GM12878 (cell line): ENCODE measurements around the gene RCL1. TPM values are rescaled to one million over a fixed set of nuclear protein-coding genes. Genes with fewer than 3 reads are reported as not detected.

Source experiments
- ATAC-seq: fragments of 200-7000 bp; cut with Tn5 transposase; 3 replicates; pipeline ENCODE4 v1.9.1; 2020; ENCODE audit warnings: mild to moderate bottlenecking, moderate library complexity
- BruUV-seq: library from RNA; stranded (reverse); fragments of 400-500 nt; replicated peaks from 2 replicates; lab custom pipeline; 2021; lab: Mats Ljungman, UMichigan
- CTCF ChIA-PET: fragments of 300-600 bp; sonication (Branson Sonifier 250); formaldehyde crosslinking; extraction: SDS; loops from one replicate; lab custom pipeline; 2021; ENCODE audit warnings: inconsistent platforms; lab: Yijun Ruan, JAX
- POLR2A ChIA-PET: fragments of 350-600 bp; formaldehyde crosslinking; extraction: SDS; loops from one replicate; lab custom pipeline; 2021; ENCODE audit warnings: inconsistent platforms; lab: Charles Lee
- RAD21 ChIA-PET: fragments of 300-600 bp; sonication (Branson Sonifier 250); formaldehyde crosslinking; loops from one replicate; lab custom pipeline; 2023; ENCODE audit warnings: antibody characterized with exemption; ENCODE audit not compliant: unreplicated experiment; lab: Charles Lee
- SMC1A ChIA-PET: fragments of 300-600 bp; sonication (Branson Sonifier 250); formaldehyde crosslinking; loops from one replicate; lab custom pipeline; 2023; ENCODE audit not compliant: unreplicated experiment, uncharacterized antibody; lab: Charles Lee
- DNase-seq: peaks from one replicate; pipeline ENCODE4 v3.0.0-alpha.2; 2011; ENCODE audit warnings: low read depth, low spot score
- FAIRE-seq: peaks from 3 replicates; lab custom pipeline; 2011; peaks lifted over from hg19 to GRCh38; lab: Jason Lieb, UNC
- H2AFZ ChIP-seq: 2 replicates; pipeline ENCODE4 v1.6.0; 2011; ENCODE audit warnings: low read depth, low read length, control low read depth; ENCODE audit not compliant: control insufficient read depth
- H3K27ac ChIP-seq: 2 replicates; pipeline ENCODE4 v1.5.1; 2011; ENCODE audit warnings: control low read depth; ENCODE audit not compliant: control insufficient read depth, insufficient read depth
- H3K27me3 ChIP-seq, 2 experiments: replicated peaks in 1 of 2; 2 replicates each; pipeline versions ENCODE4 v1.6.0 to v1.6.1; 2011; ENCODE audit warnings: low read length in 1 of 2; ENCODE audit not compliant: control insufficient read depth in 2 of 2, insufficient read depth in 2 of 2
- H3K36me3 ChIP-seq, 2 experiments: 2 replicates each; pipeline ENCODE4 v1.5.1; 2011; ENCODE audit warnings: low read length in 1 of 2; ENCODE audit not compliant: control insufficient read depth in 2 of 2, insufficient read depth in 2 of 2
- H3K4me1 ChIP-seq: 2 replicates; pipeline ENCODE4 v1.6.1; 2011; ENCODE audit warnings: mild to moderate bottlenecking, low read length, moderate library complexity, mixed read lengths; ENCODE audit not compliant: control insufficient read depth, insufficient read depth
- H3K4me2 ChIP-seq: 2 replicates; pipeline ENCODE4 v1.6.0; 2011; ENCODE audit warnings: control low read depth; ENCODE audit not compliant: control insufficient read depth, insufficient read depth
- H3K4me3 ChIP-seq: fragments of 200-600 bp; sonication (generic); 2 replicates; pipeline ENCODE4 v1.5.1; 2016
- H3K79me2 ChIP-seq: 2 replicates; pipeline ENCODE4 v1.6.0; 2011; ENCODE audit warnings: low read length; ENCODE audit not compliant: control insufficient read depth, insufficient read depth
- H3K9ac ChIP-seq: 2 replicates; pipeline ENCODE4 v1.8.0; 2011; ENCODE audit warnings: low read length, control low read depth, mixed read lengths; ENCODE audit not compliant: control insufficient read depth, insufficient read depth
- H3K9me3 ChIP-seq: replicated peaks from 3 replicates; pipeline ENCODE4 v1.5.1; 2011; ENCODE audit warnings: mild to moderate bottlenecking, low read length; ENCODE audit not compliant: control insufficient read depth, insufficient read depth
- H4K20me1 ChIP-seq: 2 replicates; pipeline ENCODE4 v1.6.0; 2011; ENCODE audit not compliant: control insufficient read depth, insufficient read depth
- BCL11A ChIP-seq: IDR thresholded peaks from 2 replicates; pipeline ENCODE4 v1.6.1; 2011; ENCODE audit warnings: low read depth, low read length
- EGR1 ChIP-seq, 2 experiments: IDR thresholded peaks; 1 replicate in 1 of 2; 2 replicates in 1 of 2; pipeline ENCODE4 v1.6.1; 2011 to 2012; ENCODE audit warnings: low read depth in 2 of 2, low read length in 2 of 2, borderline replicate concordance in 1 of 2, mild to moderate bottlenecking in 1 of 2, moderate library complexity in 1 of 2
- IKZF1 ChIP-seq: fragments of 450-650 bp; conservative IDR thresholded peaks from 2 replicates; pipeline ENCODE4 v1.6.1; 2017; ENCODE audit warnings: antibody characterized with exemption, mild to moderate bottlenecking
- JUNB ChIP-seq: IDR thresholded peaks from 2 replicates; pipeline ENCODE4 v1.6.1; 2016; ENCODE audit warnings: antibody characterized with exemption, mild to moderate bottlenecking
- RCOR1 ChIP-seq: conservative IDR thresholded peaks from 2 replicates; pipeline ENCODE4 v1.6.1; 2012; ENCODE audit warnings: low read depth, low read length, improper control_type of control experiment
- RELA ChIP-seq: fragments of 450-650 bp; IDR thresholded peaks from 2 replicates; pipeline ENCODE4 v1.8.0; 2014; ENCODE audit warnings: borderline replicate concordance; ENCODE audit not compliant: partially characterized antibody
- SIX5 ChIP-seq: IDR thresholded peaks from 2 replicates; pipeline ENCODE4 v1.6.1; 2011; ENCODE audit warnings: mild to moderate bottlenecking, low read depth, low read length, moderate library complexity; ENCODE audit not compliant: severe bottlenecking
- SMAD1 ChIP-seq: fragments of 450-650 bp; IDR thresholded peaks from 2 replicates; pipeline ENCODE4 v1.6.1; 2018; ENCODE audit warnings: mild to moderate bottlenecking, low read depth; ENCODE audit not compliant: partially characterized antibody
- TARDBP ChIP-seq: IDR thresholded peaks from 2 replicates; pipeline ENCODE4 v1.6.1; 2016; ENCODE audit warnings: borderline replicate concordance
- ZZZ3 ChIP-seq: IDR thresholded peaks from 2 replicates; pipeline ENCODE4 v1.6.1; 2011; ENCODE audit warnings: low read depth; ENCODE audit not compliant: control insufficient read depth, insufficient read length
- WGBS: methylation state at CpG from one replicate; pipeline ENCODE4 v1.1.6; 2016; ENCODE audit warnings: low lambda C conversion rate; ENCODE audit not compliant: insufficient replicate concordance, insufficient coverage; ENCODE audit errors: missing lambda C conversion rate; 5-methylcytosine and 5-hydroxymethylcytosine counted together
- in situ Hi-C: fragments of 300-500 bp; cut with MboI; formaldehyde crosslinking; loops from 9 replicates; pipeline ENCODE4 v1.14.3; 2018; ENCODE audit warnings: mixed read lengths
- intact Hi-C: fragments of 100-400 bp; cut with micrococcal nuclease; formaldehyde crosslinking; loops from one replicate; pipeline ENCODE4 v1.14.2; 2022; ENCODE audit not compliant: unreplicated experiment
- polyA plus RNA-seq, 11 experiments: library from polyadenylated mRNA; depleted of rRNA in 4 of 11; unstranded in 6 of 11; stranded (reverse) in 5 of 11; fragments of >200 nt; fragmentation: Nextera tagmentation in 4 of 11; fragmentation: Illumina TruSeq in 1 of 11; extraction: Ambion mirVana in 4 of 11; extraction: Trizol in 1 of 11; gene quantifications; 1 replicate in 1 of 11; 2 replicates in 10 of 11; pipeline versions ENCODE4 v1.2.1 to v1.2.3, GENCODE V29; 2011 to 2016; ENCODE audit warnings: inconsistent platforms in 2 of 11, missing spikeins in 2 of 11, low read depth in 1 of 11
- total RNA-seq, 4 experiments: library from RNA; depleted of rRNA in 3 of 4; stranded (reverse); fragments of >200 nt in 3 of 4; fragmentation: Illumina TruSeq in 1 of 4; extraction: Trizol in 1 of 4; gene quantifications; 2 replicates each; pipeline versions ENCODE4 v1.2.1 to v1.2.3, GENCODE V29; 2013 to 2021
- TF ChIP-seq, protein P1 (sequence below): fragments of 450-650 bp; IDR thresholded peaks from 2 replicates; pipeline ENCODE4 v1.6.1; 2017; ENCODE audit warnings: mild to moderate bottlenecking, low read depth, inconsistent platforms; ENCODE audit not compliant: poor library complexity, severe bottlenecking
- TF ChIP-seq, protein P2 (sequence below): IDR thresholded peaks from 2 replicates; pipeline ENCODE4 v1.6.1; 2011; ENCODE audit warnings: mild to moderate bottlenecking, low read depth, low read length, moderate library complexity; ENCODE audit not compliant: insufficient replicate concordance
- TF ChIP-seq, protein P3 (sequence below): fragments of 150-350 bp; IDR thresholded peaks from 2 replicates; pipeline ENCODE4 v1.6.1; 2014; ENCODE audit warnings: mild to moderate bottlenecking, low read depth, low read length

Gene RCL1
- total and polyA plus RNA-seq, 10 of the 15 experiments (the other 5 are each of a cell fraction or from before 2014, with no cell fraction given) = 21.1 to 46.8 (median 30.5) TPM

DNA sequence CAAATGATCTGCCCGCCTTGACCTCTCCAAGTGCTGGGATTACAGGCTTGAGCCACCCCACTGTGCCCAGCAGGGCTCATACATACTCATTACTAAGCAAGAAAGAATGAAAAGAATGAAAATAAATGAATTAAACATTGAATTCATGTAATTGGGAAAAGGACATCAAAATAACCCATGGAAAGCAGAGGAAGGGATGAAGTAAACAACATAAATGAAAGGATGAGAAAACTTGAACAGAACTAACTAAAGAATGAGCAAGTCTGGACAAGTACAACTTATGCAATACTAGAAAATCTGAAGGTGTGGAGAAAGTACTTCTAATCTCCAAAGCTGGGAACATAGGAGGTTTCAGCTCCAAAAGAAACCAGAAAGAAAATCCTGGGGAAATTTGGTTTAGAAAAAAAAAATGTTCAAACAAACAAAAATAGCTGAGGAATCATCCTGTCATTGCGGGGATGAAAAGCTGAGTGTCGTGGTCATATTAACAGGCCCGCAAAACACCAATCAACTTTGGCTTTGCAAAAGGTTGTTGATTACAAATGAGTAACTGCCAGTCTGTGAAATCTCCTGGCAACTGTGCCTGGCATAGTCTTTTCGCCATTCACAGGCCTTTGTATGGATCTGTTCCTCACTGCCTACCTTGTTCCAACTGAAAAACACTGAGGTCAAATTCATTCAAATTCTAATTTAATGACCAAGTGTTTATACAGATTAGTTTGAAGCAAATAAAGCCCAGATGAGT, 49.4 kb upstream of the RCL1 start:
- Histone ChIP-seq H3K4me1 (peaks cover 8% of the 10 kb centered on the region), H3K4me2 (no peak overlapping the region), H4K20me1 (no peaks in the 10 kb centered on the region), H3K79me2 (peaks cover 26% of the 10 kb centered on the region), H3K36me3 (no peaks in the 10 kb centered on the region), H3K9me3 (no peaks in the 10 kb centered on the region), H3K4me3 (no peak overlapping the region), H3K27me3 (no peaks in the 10 kb centered on the region), H2AFZ (no peak overlapping the region), H3K9ac (no peak overlapping the region), H3K27ac (no peak overlapping the region)
- 79% methylated on average over 5 of the region's 5 CpGs for WGBS
- SMC1A ChIA-PET = interaction anchor here (1.1 to 1.4 kb wide), 2 partner anchors 11 to 17 kb away, joined by 3 to 5 read pairs; no protein-coding TSS in a partner anchor
- no peak for ATAC-seq
- intact Hi-C loops = loop anchor here (5.0 kb wide), 2 partner anchors 694 to 849 kb away; partner anchors contain the start of gene PLGRKT
- no peak for DNase-seq
- POLR2A ChIA-PET = interaction anchor here (0.8 kb wide), 1 partner anchor 1356 kb away, joined by 3 read pairs; no protein-coding TSS in a partner anchor
- in situ Hi-C loops = no loop called here
- TF ChIP-seq, protein P1, sequence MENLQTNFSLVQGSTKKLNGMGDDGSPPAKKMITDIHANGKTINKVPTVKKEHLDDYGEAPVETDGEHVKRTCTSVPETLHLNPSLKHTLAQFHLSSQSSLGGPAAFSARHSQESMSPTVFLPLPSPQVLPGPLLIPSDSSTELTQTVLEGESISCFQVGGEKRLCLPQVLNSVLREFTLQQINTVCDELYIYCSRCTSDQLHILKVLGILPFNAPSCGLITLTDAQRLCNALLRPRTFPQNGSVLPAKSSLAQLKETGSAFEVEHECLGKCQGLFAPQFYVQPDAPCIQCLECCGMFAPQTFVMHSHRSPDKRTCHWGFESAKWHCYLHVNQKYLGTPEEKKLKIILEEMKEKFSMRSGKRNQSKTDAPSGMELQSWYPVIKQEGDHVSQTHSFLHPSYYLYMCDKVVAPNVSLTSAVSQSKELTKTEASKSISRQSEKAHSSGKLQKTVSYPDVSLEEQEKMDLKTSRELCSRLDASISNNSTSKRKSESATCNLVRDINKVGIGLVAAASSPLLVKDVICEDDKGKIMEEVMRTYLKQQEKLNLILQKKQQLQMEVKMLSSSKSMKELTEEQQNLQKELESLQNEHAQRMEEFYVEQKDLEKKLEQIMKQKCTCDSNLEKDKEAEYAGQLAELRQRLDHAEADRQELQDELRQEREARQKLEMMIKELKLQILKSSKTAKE = no peak
- TF ChIP-seq RELA (no peak), IKZF1 (no peak), ZZZ3 (no peak), RCOR1 (no peak), EGR1 (IDR thresholded peaks at IDR 0.05; ENCODE audit: borderline replicate concordance in 1 of 2, low read depth in 2 of 2, low read length in 2 of 2) (no peak), JUNB (no peak), TARDBP (no peak), BCL11A (no peak), SIX5 (no peak), SMAD1 (no peak)
- TF ChIP-seq, protein P2, sequence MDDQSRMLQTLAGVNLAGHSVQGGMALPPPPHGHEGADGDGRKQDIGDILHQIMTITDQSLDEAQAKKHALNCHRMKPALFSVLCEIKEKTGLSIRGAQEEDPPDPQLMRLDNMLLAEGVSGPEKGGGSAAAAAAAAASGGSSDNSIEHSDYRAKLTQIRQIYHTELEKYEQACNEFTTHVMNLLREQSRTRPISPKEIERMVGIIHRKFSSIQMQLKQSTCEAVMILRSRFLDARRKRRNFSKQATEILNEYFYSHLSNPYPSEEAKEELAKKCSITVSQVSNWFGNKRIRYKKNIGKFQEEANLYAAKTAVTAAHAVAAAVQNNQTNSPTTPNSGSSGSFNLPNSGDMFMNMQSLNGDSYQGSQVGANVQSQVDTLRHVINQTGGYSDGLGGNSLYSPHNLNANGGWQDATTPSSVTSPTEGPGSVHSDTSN = no peak
- TF ChIP-seq, protein P3, sequence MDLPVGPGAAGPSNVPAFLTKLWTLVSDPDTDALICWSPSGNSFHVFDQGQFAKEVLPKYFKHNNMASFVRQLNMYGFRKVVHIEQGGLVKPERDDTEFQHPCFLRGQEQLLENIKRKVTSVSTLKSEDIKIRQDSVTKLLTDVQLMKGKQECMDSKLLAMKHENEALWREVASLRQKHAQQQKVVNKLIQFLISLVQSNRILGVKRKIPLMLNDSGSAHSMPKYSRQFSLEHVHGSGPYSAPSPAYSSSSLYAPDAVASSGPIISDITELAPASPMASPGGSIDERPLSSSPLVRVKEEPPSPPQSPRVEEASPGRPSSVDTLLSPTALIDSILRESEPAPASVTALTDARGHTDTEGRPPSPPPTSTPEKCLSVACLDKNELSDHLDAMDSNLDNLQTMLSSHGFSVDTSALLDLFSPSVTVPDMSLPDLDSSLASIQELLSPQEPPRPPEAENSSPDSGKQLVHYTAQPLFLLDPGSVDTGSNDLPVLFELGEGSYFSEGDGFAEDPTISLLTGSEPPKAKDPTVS = no peak
- RAD21 ChIA-PET = interaction anchor here (1.4 to 1.6 kb wide), 2 partner anchors 10 to 355 kb away, joined by 3 to 4 read pairs; no protein-coding TSS in a partner anchor
- BruUV-seq = no TSS peak
- CTCF ChIA-PET = interaction anchor here (1.3 to 1.7 kb wide), 2 partner anchors 8 to 16 kb away, joined by 4 to 11 read pairs; no protein-coding TSS in a partner anchor
- FAIRE-seq = no peak
